HEK293 (cell line): ENCODE data around the gene CINP.

Experiments used
- MEIS1 ChIP-seq: sonication (generic); formaldehyde crosslinking; IDR thresholded peaks from 2 replicates; pipeline ENCODE4 v1.8.1; 2022; ENCODE audit warnings: missing genetic modification reagents, mild to moderate bottlenecking, borderline replicate concordance
- PATZ1 ChIP-seq: fragments of 450-650 bp; formaldehyde crosslinking; IDR thresholded peaks from 2 replicates; pipeline ENCODE4 v1.5.1; 2016; ENCODE audit warnings: missing biosample characterization, missing genetic modification characterization
- REPIN1 ChIP-seq: fragments of 450-650 bp; formaldehyde crosslinking; IDR thresholded peaks from 2 replicates; pipeline ENCODE4 v1.5.1; 2017; ENCODE audit warnings: missing biosample characterization, missing genetic modification characterization, low read depth
- ZNF112 ChIP-seq: fragments of 450-650 bp; formaldehyde crosslinking; IDR thresholded peaks from 2 replicates; pipeline ENCODE4 v1.5.0; 2017; ENCODE audit warnings: missing biosample characterization, missing genetic modification characterization
- ZNF280D ChIP-seq: fragments of 450-650 bp; formaldehyde crosslinking; IDR thresholded peaks from 2 replicates; pipeline ENCODE4 v1.5.1; 2016; ENCODE audit warnings: missing biosample characterization, missing genetic modification characterization
- ZNF670 ChIP-seq: fragments of 450-650 bp; formaldehyde crosslinking; IDR thresholded peaks from 2 replicates; pipeline ENCODE4 v1.5.1; 2016; ENCODE audit warnings: missing biosample characterization, missing genetic modification characterization, low read depth
- TF ChIP-seq, protein P1 (sequence below): fragments of 450-650 bp; formaldehyde crosslinking; IDR thresholded peaks from 2 replicates; pipeline ENCODE4 v1.5.1; 2016; ENCODE audit warnings: missing biosample characterization, missing genetic modification characterization

GRCh38 chr14:102396521-102396920 lies 33.8 kb upstream of the CINP start:
- TF ChIP-seq ZNF280D (no peak), ZNF112 (no peak), ZNF670 (no peak), REPIN1 (no peak), MEIS1 (CRISPR knock-in tag) (no peak), PATZ1 (tag by site-specific recombination) (no peak)
- TF ChIP-seq, protein P1, sequence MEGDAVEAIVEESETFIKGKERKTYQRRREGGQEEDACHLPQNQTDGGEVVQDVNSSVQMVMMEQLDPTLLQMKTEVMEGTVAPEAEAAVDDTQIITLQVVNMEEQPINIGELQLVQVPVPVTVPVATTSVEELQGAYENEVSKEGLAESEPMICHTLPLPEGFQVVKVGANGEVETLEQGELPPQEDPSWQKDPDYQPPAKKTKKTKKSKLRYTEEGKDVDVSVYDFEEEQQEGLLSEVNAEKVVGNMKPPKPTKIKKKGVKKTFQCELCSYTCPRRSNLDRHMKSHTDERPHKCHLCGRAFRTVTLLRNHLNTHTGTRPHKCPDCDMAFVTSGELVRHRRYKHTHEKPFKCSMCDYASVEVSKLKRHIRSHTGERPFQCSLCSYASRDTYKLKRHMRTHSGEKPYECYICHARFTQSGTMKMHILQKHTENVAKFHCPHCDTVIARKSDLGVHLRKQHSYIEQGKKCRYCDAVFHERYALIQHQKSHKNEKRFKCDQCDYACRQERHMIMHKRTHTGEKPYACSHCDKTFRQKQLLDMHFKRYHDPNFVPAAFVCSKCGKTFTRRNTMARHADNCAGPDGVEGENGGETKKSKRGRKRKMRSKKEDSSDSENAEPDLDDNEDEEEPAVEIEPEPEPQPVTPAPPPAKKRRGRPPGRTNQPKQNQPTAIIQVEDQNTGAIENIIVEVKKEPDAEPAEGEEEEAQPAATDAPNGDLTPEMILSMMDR (tag by site-specific recombination), result no peak
